Nephron progenitor cell (in vitro differentiated cells): ENCODE data around the gene GPR89B.
A peak's percentile ranks its signal among the peaks of the same experiment; 100 is the strongest.
"Not testable (repeated sequence)": the region's sequence is repeated elsewhere in the genome, so short reads cannot be mapped to it uniquely, and the experiment has no call there.

ENCODE experiments used
- DNase-seq: peaks from one replicate; pipeline ENCODE4 v3.0.0; 2021
- H3K27ac Mint-ChIP-seq: 2 replicates; pipeline ENCODE4 v1.8.0; 2021; ENCODE audit warnings: mild to moderate bottlenecking, moderate library complexity, mixed read lengths
- H3K27me3 Mint-ChIP-seq: 2 replicates; pipeline ENCODE4 v1.8.0; 2021; ENCODE audit warnings: mild to moderate bottlenecking, low read depth, mixed read lengths; ENCODE audit not compliant: poor library complexity
- H3K36me3 Mint-ChIP-seq: 2 replicates; pipeline ENCODE4 v1.8.0; 2021; ENCODE audit warnings: low read depth, mixed read lengths
- H3K4me1 Mint-ChIP-seq: 2 replicates; pipeline ENCODE4 v1.8.0; 2021; ENCODE audit warnings: mixed read lengths
- H3K4me3 Mint-ChIP-seq: 2 replicates; pipeline ENCODE4 v1.8.0; 2021; ENCODE audit warnings: mild to moderate bottlenecking, moderate library complexity, mixed read lengths
- H3K9me3 Mint-ChIP-seq: 2 replicates; pipeline ENCODE4 v1.8.0; 2021; ENCODE audit warnings: mild to moderate bottlenecking, moderate library complexity, mixed read lengths

GPR89B gene

DNA sequence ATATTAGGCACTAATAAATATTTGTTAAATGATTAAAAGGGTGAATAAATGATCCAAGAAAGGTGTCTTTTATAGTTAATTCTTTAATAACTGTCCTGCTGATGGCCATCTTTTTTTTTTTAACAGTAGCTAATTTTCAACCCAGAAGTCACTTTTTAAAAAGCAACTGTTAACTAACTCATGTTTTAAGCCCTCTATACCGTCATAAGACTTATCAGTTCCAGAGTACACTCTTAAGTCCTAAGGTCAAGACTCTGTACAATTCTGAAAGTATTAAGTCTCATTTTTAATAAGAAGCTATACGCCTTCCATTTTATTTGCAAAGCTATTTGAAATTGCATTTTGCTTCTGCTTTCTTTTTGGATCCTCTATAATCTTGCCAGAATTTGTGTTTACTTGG is 2.9 kb downstream of the GPR89B start:
- not testable (repeated sequence) for H3K9me3 Mint-ChIP-seq, H3K36me3 Mint-ChIP-seq, H3K27me3 Mint-ChIP-seq, H3K27ac Mint-ChIP-seq, DNase-seq, H3K4me3 Mint-ChIP-seq
- peaks cover 25% of the 10 kb centered on the region for H3K4me1 Mint-ChIP-seq

DNA sequence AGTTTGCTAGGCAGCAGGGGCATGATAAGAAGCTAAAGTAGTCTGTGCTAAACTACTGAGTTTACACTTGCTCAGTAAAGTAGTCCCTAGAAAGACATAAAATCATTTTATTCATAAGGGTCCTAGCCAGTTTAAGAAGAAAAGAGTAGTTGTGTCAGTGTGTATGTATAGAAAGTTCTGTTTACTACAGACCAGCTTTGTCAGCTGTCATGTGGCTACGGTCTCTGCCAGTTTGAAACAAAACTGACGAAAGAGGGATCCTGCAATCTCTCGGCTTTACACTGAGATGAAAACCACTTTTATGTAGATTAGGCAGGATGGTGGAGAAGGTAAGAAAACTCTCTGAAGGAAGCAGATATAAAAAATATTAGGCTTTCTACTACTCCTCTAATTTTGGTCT is 7.1 kb downstream of the GPR89B start:
- peaks cover 17% of the 10 kb centered on the region for H3K4me1 Mint-ChIP-seq
- H3K4me3 Mint-ChIP-seq, H3K9me3 Mint-ChIP-seq, H3K27ac Mint-ChIP-seq, H3K27me3 Mint-ChIP-seq, DNase-seq: not testable (repeated sequence)
- H3K36me3 Mint-ChIP-seq = peaks cover 17% of the 10 kb centered on the region

DNA sequence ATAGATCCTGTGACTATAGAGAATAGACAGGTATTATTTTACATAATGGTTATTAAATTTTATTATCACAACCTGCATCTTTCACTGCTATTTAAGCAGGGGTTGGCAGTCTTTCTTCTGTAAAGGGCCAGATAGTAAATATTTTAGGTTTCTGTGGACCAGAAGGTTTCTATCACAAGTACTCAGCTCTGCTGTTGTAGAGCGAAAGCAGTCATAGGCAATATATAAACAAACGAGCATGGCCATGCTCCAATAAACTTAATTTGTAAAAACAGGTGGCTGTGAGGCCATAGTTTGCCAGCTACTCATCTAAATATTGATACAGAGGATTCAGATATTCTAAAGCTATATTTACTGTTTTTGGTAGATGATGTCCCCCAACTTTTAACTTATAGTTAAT is 12.2 kb downstream of the GPR89B start:
- DNase-seq, H3K27me3 Mint-ChIP-seq, H3K27ac Mint-ChIP-seq, H3K36me3 Mint-ChIP-seq, H3K4me3 Mint-ChIP-seq, H3K4me1 Mint-ChIP-seq, H3K9me3 Mint-ChIP-seq: not testable (repeated sequence)

DNA sequence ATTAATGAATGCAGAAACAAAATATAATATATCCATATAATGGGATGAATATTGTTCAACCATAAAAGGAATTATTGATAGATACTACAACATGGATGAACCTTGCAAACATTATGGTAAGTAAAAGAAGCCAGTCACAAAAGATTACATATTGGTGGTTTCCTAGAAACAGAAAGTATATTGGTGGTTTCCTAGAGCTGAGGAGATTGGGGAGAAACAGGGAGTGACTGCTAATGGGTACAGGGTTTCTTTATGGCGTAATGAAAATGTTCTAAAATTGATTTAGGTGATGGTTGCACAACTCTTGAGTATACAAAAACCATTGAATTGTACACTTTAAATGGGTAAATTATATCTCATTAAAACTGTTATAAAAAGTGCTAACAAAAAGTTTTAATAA is 14.3 kb downstream of the GPR89B start:
- not testable (repeated sequence) for H3K27ac Mint-ChIP-seq, H3K27me3 Mint-ChIP-seq, H3K36me3 Mint-ChIP-seq, H3K9me3 Mint-ChIP-seq, H3K4me3 Mint-ChIP-seq, H3K4me1 Mint-ChIP-seq, DNase-seq

DNA sequence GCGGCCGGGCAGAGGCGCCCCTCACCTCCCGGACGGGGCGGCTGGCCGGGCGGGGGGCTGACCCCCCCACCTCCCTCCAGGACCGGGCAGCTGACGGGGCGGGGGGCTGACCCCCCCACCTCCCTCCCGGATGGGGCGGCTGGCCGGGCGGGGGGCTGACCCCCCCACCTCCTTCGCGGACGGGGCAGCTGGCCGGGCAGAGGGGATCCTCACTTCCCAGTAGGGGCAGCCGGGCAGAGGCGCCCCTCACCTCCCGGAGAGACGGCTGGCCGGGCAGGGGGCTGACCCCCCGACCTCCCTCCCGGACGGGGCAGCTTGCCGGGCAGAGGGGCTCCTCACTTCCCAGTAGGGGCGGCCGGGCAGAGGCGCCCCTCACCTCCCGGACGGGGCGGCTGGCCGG is 21.3 kb downstream of the GPR89B start:
- not testable (repeated sequence) for H3K27ac Mint-ChIP-seq, H3K4me1 Mint-ChIP-seq, DNase-seq, H3K27me3 Mint-ChIP-seq, H3K4me3 Mint-ChIP-seq
- peaks cover 23% of the 10 kb centered on the region for H3K36me3 Mint-ChIP-seq
- H3K9me3 Mint-ChIP-seq = peaks cover 13% of the 10 kb centered on the region

DNA sequence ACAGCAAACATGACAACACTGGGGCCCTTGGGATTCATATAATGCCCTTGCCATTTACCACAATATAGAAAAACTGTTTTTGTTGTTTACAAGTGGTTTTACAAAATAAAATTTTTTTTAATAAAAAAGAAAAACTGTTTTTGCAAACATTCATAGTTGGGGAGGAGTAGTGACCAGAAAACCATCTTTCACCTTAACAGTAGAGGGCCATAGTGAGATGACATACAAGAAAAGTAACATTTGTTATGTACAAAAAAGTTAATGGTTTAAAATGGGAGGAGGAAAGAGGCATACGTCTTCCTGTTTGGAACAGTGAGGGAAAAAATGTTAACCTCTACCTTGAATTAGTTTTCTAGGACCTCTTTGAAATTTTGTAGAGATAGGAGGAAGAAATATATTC is 30.7 kb downstream of the GPR89B start:
- not testable (repeated sequence) for H3K9me3 Mint-ChIP-seq, H3K36me3 Mint-ChIP-seq, DNase-seq, H3K4me3 Mint-ChIP-seq, H3K27ac Mint-ChIP-seq, H3K27me3 Mint-ChIP-seq, H3K4me1 Mint-ChIP-seq

DNA sequence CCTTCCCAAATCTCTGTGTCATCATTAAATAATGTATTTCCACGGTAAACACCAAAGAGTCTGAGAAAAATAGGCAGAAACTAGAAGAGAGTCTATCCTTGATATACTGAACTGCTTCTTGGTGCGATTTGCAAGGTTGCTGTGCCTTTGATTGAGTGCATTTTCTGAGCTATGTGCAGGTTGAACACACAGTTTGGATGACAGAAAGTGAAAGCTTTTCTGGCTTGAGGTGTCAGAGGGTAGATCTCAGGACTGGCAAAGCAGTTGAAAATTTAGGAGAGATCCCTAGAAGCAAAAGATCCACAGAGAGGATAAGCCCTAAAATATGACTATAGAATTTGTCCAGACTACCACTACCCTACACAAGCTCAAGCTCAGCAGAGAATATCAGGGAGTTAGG is 31.5 kb downstream of the GPR89B start:
- H3K27me3 Mint-ChIP-seq, H3K36me3 Mint-ChIP-seq, H3K4me3 Mint-ChIP-seq, H3K9me3 Mint-ChIP-seq, DNase-seq, H3K4me1 Mint-ChIP-seq, H3K27ac Mint-ChIP-seq: not testable (repeated sequence)

DNA sequence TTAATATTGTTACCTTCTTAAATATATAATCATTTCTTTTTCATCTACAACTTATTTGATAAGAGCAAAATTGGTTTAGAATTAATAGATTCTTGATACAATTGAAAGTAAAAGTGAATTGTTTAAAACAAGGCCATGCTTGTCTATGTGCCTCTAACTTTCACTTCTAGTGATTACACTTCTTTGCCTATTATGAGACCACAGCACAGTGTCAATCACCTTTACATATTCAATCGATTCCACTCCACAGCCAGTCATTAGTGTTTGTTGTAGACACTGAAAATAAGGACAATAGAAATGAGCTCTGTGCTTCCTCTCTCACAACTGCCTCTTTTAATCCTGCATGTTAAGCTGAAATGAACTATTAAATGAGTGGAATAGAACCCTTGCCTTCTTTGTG is 36.4 kb downstream of the GPR89B start:
- not testable (repeated sequence) for H3K27me3 Mint-ChIP-seq, H3K36me3 Mint-ChIP-seq, H3K9me3 Mint-ChIP-seq, DNase-seq, H3K27ac Mint-ChIP-seq, H3K4me3 Mint-ChIP-seq, H3K4me1 Mint-ChIP-seq

DNA sequence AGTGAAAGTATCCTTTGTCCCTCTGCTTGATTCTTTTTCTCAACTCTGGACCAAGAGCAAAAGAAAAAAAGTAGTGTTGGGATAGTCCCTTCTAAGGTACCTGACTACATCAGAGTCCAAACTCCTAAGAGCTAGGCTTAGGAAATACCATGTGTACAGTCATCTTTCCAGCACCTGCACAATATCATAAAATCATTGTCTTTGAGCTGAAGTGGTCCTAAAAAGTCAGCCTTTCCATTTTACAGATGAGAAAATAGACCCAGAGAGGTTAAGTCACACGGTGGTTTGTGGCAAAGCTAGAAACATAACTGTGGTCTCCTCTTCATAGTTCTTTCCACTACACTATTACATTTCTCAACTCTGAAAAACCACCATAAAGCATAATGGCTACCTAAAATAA is 38.4 kb downstream of the GPR89B start:
- H3K9me3 Mint-ChIP-seq, H3K27me3 Mint-ChIP-seq, DNase-seq, H3K36me3 Mint-ChIP-seq, H3K27ac Mint-ChIP-seq, H3K4me1 Mint-ChIP-seq, H3K4me3 Mint-ChIP-seq: not testable (repeated sequence)

DNA sequence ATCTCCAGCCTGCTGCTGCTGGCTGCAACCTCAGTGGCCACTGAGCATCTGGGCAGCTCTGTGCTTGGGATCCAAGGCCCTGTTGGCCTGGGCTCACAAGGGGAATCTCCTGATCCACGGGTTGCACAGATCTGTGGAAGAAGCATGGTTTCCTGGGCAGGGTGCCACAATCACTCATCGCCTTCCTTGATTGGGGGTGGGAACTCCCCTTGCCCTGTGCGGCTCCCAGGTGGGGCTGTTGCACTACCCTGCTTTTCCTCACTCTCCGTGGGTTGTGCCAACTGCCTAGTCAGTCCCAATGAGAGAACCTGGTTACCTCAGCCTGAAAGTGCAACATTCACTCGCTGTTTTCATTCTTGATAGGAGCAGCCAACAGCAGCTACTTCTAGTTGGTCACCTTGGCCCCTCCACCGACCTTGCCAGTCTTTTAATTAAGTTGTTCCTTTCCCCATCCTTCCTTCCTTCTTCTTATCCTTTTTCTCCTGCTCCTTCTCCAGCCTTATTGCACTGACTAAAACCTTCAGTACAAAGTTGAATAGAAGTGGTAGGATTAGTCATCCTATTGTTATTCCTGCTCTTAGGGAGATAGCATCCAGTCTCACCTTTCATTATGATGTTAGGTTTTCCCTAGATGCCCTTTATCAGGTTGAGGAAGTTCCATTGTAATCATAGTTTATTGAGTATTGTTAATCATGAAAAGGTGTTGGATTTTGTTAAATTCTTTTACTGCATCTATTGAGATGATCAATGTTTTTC is 50.9 kb downstream of the GPR89B start:
- H3K4me1 Mint-ChIP-seq, DNase-seq, H3K4me3 Mint-ChIP-seq, H3K27me3 Mint-ChIP-seq: not testable (repeated sequence)
- H3K27ac Mint-ChIP-seq = peak overlapping the region; percentile 73
- H3K9me3 Mint-ChIP-seq = peaks cover 13% of the 10 kb centered on the region
- H3K36me3 Mint-ChIP-seq = peaks cover 38% of the 10 kb centered on the region

DNA sequence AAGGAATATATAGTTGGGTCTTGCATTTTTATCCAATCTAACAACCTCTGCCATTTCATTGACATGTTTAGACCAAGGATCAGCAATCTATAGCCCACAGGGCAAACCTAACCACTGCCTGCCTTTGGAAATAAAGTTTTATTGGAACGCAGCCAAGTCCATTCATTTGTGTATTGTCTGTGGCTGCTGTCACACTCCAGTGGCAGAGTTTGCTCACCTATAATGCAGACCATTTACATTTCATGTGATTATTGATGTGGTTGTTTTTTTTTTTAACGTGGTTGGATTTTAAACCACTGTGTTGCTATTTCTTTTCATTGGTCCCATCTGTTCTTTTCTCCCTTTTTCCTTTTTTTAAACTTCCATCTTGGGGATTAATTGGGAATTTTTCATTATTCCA is 57.2 kb downstream of the GPR89B start:
- H3K27me3 Mint-ChIP-seq, H3K27ac Mint-ChIP-seq, H3K4me1 Mint-ChIP-seq, H3K9me3 Mint-ChIP-seq, DNase-seq, H3K4me3 Mint-ChIP-seq: not testable (repeated sequence)
- peaks cover 28% of the 10 kb centered on the region for H3K36me3 Mint-ChIP-seq

DNA sequence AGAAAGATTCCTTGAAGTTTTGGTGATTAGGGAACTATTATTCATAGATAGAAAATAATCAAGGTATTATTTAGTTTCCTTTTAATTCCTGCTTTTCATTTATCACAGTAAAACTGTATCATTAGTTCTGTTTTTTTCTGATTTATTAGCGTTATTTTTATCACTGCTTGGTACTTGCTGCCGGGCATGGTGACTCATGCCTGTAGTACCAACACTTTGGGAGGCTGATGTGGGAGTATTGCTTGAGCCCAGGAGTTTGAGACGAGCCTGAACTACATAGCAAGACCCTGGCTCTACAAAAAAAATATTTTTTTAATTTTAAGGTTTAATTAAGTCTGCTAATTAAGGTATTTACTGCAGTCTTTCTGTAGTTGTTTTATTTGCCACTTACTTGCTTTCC is 59.7 kb downstream of the GPR89B start:
- not testable (repeated sequence) for H3K27ac Mint-ChIP-seq, H3K9me3 Mint-ChIP-seq, H3K4me1 Mint-ChIP-seq, DNase-seq, H3K27me3 Mint-ChIP-seq, H3K4me3 Mint-ChIP-seq
- peaks cover 25% of the 10 kb centered on the region for H3K36me3 Mint-ChIP-seq

DNA sequence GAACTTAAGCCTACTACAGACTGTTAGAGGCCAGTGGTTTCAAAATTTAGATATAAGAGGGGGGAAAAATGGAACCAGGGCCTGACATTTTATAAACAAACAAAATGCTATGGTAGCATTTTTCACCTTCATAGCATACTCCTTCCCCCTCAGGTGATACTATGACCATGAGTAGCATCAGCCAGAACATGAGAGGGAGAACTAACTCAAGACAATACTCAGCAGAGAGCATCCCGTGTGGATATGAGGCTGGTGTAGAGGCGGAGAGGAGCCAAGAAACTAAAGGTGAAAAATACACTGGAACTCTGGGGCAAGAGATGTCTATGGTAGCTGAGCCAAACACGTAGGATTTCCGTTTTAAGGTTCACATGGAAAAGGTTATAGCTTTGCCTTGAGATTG is 64.7 kb downstream of the GPR89B start:
- H3K36me3 Mint-ChIP-seq = peaks cover 19% of the 10 kb centered on the region
- H3K4me1 Mint-ChIP-seq, H3K9me3 Mint-ChIP-seq, H3K27me3 Mint-ChIP-seq, DNase-seq, H3K27ac Mint-ChIP-seq, H3K4me3 Mint-ChIP-seq: not testable (repeated sequence)

DNA sequence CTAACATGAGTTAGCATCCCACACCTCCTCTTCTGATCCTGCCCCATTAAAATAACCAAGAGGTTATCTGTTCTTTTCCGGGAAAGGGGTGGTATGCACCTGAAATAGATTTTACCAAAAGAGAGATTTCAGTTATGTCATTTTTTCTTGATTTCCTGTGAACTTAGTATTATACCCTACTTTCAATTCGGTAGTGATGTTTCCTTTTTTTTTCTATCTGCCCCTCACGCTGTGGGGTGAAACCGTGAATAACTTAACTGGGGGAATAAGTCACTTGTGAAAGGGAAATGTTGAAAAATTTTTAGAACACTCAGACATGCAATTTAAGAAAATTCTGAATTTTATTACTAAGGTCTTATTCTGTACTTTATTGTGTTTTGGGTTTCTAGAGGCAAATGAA is 65.2 kb downstream of the GPR89B start:
- not testable (repeated sequence) for DNase-seq, H3K4me1 Mint-ChIP-seq, H3K27me3 Mint-ChIP-seq

DNA sequence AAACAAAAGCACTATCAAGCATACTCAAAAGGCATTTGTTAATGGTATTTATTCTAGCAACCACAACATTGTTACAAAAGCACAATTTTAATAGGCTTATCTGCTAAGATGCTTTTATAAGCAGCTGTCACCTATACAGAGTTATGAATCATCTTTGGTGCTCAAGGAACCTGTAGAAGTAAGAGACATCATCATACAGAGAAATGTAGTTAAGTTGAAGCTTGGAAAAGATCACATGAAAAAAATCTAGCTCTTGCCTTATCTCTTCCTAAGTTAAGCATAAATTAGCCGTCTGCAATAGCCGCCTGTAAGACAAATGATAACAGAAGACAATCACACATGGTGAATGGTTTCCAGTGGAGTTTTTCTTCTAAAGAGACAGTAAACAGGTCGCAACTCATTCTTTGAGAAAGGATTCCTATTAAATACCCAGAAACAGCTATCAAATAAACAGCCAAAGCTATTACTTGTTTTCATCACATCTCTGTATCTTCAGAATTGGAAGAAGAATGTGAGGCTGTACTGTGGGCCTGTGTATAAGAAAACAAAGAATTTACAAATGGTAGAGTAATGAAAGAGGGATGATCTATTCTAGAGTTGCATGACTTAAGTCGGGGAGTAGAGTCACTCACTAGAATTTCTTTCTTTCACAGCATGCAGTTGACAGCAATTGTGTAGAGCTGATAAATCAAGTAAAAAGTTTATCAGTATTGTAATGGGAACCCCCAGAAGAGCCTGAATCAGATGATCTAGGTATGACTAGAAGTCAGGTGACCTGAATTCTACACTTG is 65.8 kb downstream of the GPR89B start:
- peaks cover 19% of the 10 kb centered on the region for H3K36me3 Mint-ChIP-seq
- H3K27me3 Mint-ChIP-seq, H3K9me3 Mint-ChIP-seq, H3K4me1 Mint-ChIP-seq, DNase-seq, H3K4me3 Mint-ChIP-seq, H3K27ac Mint-ChIP-seq: not testable (repeated sequence)

More for the DNA sequence above, 65.2 kb downstream of the GPR89B start:
- peaks cover 19% of the 10 kb centered on the region for H3K36me3 Mint-ChIP-seq
- H3K27ac Mint-ChIP-seq, H3K4me3 Mint-ChIP-seq, H3K9me3 Mint-ChIP-seq: not testable (repeated sequence)
